NCI-H146 treated with DMSO at 0.1 percent for 48 hours (cell line): ENCODE measurements around the gene NOTUM.

ENCODE experiments used
- DNase-seq: peaks from one replicate; lab custom pipeline; 2025; ENCODE audit not compliant: unreplicated experiment; lab: John Stamatoyannopoulos, UW

The NOTUM gene

DNA sequence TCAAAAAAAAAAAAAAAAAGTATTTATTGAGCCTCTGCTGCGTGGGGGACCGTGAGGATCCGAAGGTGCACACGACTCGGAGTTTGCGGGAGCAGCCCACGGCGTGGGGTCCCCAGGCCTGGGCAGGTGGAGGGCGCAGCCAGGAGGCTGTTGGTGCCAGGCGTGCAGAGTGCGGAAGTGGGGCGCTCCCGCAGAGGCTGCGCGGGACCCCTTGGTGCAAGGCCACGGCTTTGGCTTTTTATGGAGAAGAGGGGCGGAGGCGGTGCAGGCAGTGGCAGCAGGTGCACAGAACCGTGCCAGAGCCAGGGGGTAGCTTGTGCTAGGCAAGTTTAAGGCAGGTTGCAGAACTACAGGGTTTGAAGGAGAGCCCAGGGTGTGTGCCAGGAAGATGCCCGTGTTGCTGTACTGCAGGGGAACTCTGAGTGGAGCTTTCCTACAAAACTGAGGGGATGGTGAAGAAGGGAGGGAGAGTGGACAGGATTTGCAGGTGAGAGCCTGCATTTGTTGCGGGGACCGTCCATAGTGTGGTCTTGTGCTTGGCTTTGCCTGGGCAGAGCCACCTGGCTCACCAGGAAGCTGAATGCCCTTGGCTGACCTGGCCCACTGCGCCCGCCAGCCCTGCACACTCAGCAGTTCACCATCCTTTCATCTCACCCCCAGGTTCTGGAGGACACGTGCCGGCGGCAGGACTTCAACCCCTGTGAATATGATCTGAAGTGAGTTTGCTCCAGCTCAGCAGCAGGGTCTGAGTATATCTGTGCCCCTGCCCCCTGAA lies 17.7 kb upstream of the NOTUM start:
- DNase-seq = no peak

- peak; percentile 63 for DNase-seq
Measured at GRCh38 chr17:81977211-81977808, 16.3 kb upstream of the NOTUM start, which contains the start of gene ASPSCR1. Gene ASPSCR1, plus strand, starts transcription at chr17:81977629. Its CDS starts 18 bp downstream, at chr17:81977647.

- peak; percentile 19 for DNase-seq
Measured at GRCh38 chr17:81976332-81977210, 15.6 kb upstream of the NOTUM start.

DNA sequence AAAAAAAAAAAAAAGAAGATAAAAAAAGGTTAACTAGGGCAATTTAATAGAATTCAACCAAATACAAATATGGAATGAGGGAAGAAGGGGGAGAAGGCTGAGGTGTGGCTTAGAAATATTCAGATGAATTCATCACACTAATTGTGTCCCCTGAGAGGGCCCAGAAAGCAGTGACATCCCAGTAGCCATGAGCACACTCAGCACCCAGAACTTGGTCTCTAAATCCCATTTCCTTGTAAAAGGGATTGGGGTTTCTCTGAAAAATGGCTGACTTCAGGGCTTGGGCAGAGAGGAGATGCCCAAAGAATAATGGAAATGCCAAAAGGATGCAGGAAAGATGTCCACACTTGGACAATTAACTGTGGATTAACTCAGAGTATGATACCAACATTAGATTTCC lies 12.4 kb upstream of the NOTUM start:
- no peak for DNase-seq

- no peak for DNase-seq
Measured at GRCh38 chr17:81968850-81969812, 8.1 kb upstream of the NOTUM start.

- DNase-seq = no peak
Measured at GRCh38 chr17:81968396-81968745, 7.4 kb upstream of the NOTUM start.

DNA sequence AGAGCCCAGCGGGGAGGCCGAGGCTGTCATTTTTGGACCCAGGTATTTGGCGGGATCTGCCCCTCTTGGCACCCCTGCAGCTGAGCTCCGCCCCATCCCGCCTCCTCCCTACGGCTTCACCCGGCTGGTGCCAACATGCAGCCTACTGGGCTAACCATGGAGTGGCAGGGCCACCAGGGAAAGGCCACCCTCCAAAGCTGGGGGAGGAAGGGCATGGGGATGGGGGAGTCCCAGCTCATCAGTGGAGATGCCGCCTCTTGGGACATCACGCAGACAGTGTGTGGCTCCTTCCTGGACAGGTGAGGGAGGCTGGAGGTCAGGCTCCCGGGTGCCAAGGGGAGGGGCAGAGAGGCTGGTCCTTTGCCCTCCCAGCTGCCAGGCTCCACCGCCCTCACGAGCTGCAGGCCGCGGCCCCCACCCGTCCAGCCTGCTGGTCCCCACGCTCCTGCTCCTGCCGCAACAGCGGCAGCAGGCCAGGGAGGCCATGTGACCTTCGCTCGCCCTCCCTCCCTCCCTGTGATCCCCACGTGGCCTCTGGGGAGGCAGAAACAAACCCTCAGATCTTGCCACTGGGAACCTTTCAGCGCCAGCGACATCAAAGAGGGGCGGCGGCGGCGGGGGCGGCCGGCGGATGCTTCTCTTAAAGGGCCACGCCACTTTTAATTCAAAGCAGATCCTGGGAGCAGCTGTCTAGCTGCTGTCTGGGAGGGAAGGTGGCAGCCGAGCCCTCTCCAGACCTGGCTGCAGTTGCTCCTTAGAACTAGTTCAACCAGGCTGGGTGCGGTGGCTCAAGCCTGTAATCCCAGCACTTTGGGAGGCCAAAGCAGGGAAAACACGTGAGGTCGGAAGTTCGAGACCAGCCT lies 6.8 kb upstream of the NOTUM start:
- peak; percentile 21 for DNase-seq

DNA sequence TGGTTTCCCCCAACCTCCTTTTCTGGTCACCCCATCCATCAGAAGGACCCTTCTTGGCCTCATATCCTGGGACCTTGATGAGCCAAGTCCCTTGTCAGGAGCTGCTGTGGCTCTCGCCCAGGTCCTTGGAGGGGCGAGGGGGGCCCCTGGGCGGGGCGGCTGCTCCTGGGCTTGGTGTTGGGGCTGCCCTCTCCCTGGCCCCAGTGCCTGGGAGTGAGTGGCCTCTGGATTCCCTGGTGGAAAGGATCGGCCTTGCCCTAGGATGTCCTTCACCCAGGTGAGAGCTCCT lies 6.2 kb upstream of the NOTUM start:
- DNase-seq = no peak

GRCh38 chr17:81966343-81967243 lies 5.6 kb upstream of the NOTUM start:
- DNase-seq = no peak

DNA sequence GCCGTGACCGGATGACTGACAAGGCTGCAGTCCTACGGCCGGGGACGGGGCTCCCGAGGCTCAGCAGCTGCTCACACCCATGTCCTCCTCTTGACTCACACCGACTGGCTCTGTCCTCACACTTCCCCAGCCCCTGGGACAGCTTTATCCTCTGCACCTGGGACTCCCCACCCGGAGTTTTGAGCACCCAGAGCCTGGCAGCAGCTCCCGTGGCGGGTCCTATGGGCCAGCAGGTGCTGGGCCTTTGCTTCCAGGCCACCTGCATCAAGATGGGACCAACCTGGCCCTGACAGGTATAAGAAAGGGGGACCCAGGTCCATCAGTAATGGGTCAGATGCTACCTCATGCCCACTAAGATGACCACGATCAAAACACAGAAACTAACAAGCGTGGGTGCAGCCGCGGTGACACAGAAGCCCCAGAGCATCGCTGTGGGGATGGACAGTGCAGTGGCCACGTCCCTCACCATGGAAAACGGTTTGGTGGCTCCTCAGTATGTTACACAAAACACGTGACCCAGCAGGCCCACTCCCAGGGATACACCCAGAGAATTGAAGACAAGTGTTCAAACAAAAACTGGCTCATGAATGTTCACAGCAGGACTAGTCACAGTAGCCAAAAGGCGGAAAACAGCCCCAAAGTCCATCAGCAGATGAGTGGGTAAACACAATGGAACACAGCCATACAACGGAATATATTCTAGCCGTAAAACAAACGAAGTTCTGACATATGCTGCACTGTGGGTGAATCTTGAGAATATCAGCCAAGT lies 3.3 kb upstream of the NOTUM start:
- DNase-seq = no peak

- no peak for DNase-seq
Measured at GRCh38 chr17:81962499-81963441, 1.8 kb upstream of the NOTUM start.

DNA sequence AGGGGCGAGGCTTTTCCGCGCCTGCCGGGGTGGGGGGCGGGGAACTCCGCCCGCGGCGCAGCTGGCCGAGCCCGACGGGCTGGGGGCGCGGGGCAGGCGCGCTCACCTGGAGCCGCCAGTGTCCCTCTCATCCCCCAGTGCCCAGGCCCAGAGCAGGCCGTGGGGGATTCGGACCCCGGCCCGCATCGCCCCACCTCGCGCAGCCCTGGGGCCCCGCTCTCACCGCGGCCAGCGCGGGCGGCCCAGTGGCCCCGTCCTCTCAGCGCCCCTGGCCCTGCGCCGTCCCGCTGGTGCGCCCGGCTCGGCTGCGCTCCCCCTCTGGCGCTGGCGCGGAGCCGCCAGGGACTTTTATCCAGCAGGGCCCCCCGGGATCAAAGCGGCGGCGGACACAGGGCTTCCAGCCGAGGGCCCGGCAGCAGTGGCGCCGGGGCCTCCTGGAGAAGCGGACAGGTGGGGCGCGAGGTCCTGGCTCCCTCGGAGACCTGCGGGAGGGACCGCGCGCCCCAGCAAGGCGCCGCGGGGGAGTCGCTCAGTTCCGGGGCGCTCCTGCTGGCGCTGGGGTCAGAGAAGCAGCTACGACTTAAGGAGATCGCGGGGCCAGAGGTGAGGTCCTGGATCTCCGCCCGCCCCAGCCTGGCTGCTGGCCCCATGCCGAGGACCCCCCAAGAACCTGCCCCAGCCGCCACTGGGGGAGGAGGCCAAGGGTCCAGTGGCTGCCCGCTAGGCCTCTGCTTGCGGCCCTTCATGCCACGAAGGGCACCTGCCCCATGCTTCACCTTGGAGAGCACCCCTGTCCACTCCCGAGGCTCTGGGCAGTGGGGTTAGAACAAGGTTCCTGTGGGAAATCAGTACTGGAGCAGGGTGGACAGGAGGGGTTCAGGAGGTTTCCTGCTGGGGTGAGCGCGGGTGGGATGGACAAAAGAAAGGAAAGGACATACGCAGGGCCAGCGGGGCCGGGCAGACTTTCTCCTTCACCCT lies 823 bp upstream of the NOTUM start:
- no peak for DNase-seq

DNA sequence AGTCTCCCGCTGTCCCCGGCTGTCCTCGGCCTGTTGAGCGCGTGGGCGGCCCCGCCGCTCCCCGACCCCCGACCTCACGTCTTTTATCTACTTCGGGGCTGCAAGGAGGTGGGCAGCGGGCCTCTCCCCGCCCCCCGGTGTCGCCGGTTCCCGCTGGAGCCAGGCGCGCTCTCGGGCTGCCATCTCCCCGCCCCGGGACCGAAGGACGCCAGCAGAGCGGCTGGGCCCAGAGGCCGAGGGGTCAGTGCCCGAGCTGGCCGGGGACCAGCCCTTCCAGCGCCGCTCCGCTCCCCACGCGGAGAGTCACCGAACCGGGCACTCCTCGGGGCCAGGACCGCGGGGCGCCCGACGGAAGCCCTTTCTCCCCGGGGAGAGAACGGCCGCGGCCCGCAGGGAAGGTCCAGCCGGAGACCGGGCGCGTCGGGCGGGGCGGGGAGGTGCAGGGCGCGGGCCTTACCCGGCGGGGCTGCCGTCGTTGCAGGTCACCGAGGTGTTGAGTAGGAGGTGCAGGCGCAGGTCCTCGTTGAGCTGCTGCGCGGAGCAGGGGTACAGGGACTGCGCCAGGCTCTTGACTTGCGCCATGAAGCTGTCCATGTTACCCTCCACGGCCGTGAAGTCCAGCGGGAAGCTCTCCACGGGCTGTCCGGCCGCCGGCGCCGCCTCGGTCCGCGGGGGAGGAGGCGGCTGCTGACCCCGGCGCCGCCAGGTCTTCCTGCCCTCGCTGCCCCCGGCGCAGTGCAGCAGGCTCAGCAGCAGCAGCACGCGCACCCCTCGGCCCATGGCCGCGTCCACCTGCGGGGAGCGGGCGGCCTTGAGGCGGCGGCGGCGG lies 643 bp downstream of the NOTUM start:
- DNase-seq = no peak

DNA sequence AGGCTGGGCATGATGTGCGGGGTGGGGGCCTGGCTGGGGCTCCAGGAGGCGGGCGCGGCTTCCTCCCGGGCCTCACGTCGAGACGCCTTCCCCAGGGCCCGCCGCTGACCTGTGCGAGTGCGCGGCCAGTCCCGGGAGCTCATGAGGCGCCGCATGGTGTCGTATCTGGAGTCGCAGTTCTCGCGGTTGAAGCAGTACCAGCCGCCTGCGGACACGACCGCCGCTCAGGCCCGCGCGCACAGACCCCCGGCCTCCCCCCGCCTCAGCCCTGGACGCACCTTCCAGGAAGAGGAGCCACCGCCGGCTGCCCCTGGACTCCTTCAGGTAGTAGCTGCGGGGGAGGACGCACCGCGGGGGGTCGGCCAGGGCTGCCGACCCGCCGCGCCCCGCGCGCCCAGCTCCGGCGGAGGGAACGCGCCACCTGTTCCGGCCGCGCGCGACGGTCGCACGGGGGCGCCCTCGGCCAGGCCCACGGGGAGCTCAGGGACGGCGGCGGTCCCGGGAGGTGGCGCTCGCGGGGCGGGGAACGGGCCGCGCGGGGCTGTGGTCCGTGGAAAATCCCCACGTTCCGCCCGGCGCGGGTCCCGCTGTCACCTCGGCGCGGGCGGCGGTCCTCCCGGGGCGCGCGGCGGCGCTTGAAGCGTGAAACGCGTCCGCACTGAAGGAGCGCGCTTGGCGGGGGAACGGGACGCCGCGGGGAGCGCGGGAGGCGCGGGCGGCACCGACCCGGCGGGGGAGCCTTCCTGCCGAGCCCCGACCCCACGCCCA lies 1.4 kb downstream of the NOTUM start:
- DNase-seq = no peak
